Stomach (tissue), 9 donors: ENCODE results near the gene POT1. TPM values are rescaled to one million over a fixed set of nuclear protein-coding genes. Genes with fewer than 3 reads are reported as not detected.

Source experiments
- DNase-seq, 2 donors: peaks; one replicate each; pipeline versions ENCODE4 v3.0.0 to v3.0.0-alpha.2; 2013 to 2019
- H3K27ac ChIP-seq, 5 donors: fragments of 200-600 bp in 4 of 5; sonication (generic) in 4 of 5; one replicate each; pipeline ENCODE4 v1.5.1; 2013 to 2019; ENCODE audit warnings: mild to moderate bottlenecking in 1 of 5, moderate library complexity in 1 of 5
- H3K27me3 ChIP-seq, 3 donors: fragments of 200-600 bp; sonication (generic); one replicate each; pipeline ENCODE4 v1.5.1; 2017 to 2019; ENCODE audit warnings: mixed run types in 1 of 3
- H3K36me3 ChIP-seq, 4 donors: fragments of 200-600 bp; sonication (generic); 1 replicate in 3 of 4; 2 replicates in 1 of 4; pipeline ENCODE4 v1.5.1; 2016 to 2019
- H3K4me1 ChIP-seq, 4 donors: fragments of 200-600 bp; sonication (generic); one replicate each; pipeline ENCODE4 v1.5.1; 2016 to 2019
- H3K4me3 ChIP-seq, 4 donors: fragments of 200-600 bp; sonication (generic) in 3 of 4; one replicate each; pipeline ENCODE4 v1.5.1; 2016 to 2019; ENCODE audit warnings: mild to moderate bottlenecking in 1 of 4
- H3K9me3 ChIP-seq, 4 donors: fragments of 200-600 bp; sonication (generic); one replicate each; pipeline ENCODE4 v1.5.1; 2016 to 2019
- CTCF ChIP-seq, 7 experiments: fragments of 450-650 bp in 4 of 7; fragments of 200-600 bp in 3 of 7; sonication (generic) in 3 of 7; IDR thresholded peaks; one replicate each; pipeline ENCODE4 v1.5.1; 2016 to 2019; ENCODE audit warnings: antibody characterized with exemption in 7 of 7, control low read depth in 2 of 7, mild to moderate bottlenecking in 1 of 7
- EP300 ChIP-seq: sonication (generic); formaldehyde crosslinking; IDR thresholded peaks from one replicate; pipeline ENCODE4 v1.6.1; 2017; ENCODE audit warnings: antibody characterized with exemption
- POLR2A ChIP-seq, 4 donors: fragments of 450-650 bp; IDR thresholded peaks; one replicate each; pipeline ENCODE4 v1.6.1; 2016; ENCODE audit warnings: antibody characterized with exemption in 4 of 4, control low read depth in 2 of 4, mild to moderate bottlenecking in 1 of 4, moderate library complexity in 1 of 4
- POLR2AphosphoS5 ChIP-seq, 3 donors: sonication (generic); formaldehyde crosslinking; IDR thresholded peaks; one replicate each; pipeline ENCODE4 v1.6.1; 2016; ENCODE audit warnings: antibody characterized with exemption in 3 of 3
- WGBS, 5 donors: extraction: QIAGEN DNeasy Blood & Tissue Kit in 3 of 5; methylation state at CpG; one replicate each; pipeline versions ENCODE4 v1.1.5 to v1.1.7; 2013 to 2018; 5-methylcytosine and 5-hydroxymethylcytosine counted together
- intact Hi-C: fragments of 100-400 bp; cut with DNase I; formaldehyde crosslinking; loops from one replicate; pipeline ENCODE4 v1.15.1; 2023; ENCODE audit warnings: low total_unique reads
- polyA plus RNA-seq, 3 donors: library from polyadenylated mRNA; stranded (reverse); fragments of 200-250 nt; gene quantifications; one replicate each; pipeline ENCODE4 v1.2.3, GENCODE V29; 2013
- total RNA-seq, 5 donors: library from RNA; depleted of rRNA; stranded (reverse); fragments of >200 nt; gene quantifications; one replicate each; pipeline versions ENCODE4 v1.1.0 to v1.2.3, GENCODE V29; 2014 to 2016
- donor health status: healthy with polysubstance abuse.
- donor health status: Bipolar disorder and iron deficiency.
- donor health status: healthy.

Gene POT1
- total and polyA plus RNA-seq, 8 donors, result 4.3 to 47.5 (median 8.9) TPM

DNA sequence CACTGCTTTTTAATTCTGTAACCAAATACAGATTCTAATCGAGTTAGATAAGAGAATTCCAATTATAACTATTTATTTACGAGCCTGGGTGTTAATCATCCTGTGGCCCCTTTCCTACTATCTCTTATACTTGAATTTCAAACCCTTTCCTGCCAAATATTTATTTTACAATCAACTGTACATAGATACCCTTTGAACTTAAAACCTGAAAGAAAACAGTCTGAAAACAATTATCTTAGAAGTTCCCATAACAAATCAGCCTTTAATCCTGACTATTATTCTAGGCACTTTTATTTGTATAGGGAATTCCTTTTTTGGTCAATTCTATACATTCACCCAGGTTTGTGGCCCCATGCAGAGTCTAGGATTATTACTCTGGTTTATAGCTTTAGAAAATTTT lies 153.5 kb downstream of the POT1 start:
- intact Hi-C loops, result no loop called here
- Histone ChIP-seq H3K36me3 (no peaks in the 10 kb centered on the region), H3K9me3 (no peaks in the 10 kb centered on the region), H3K4me1 (no peaks in the 10 kb centered on the region), H3K4me3 (no peak overlapping the region), H3K27ac (no peak overlapping the region), H3K27me3 (no peaks in the 10 kb centered on the region)
- WGBS, 5 donors, result 18 to 44% (median 25%) methylated on average over 2 of the region's 2 CpGs
- no peak for DNase-seq
- TF ChIP-seq POLR2A (IDR thresholded peaks at IDR 0.05) (no peak), POLR2AphosphoS5 (IDR thresholded peaks at IDR 0.05) (no peak), EP300 (no peak), CTCF (IDR thresholded peaks at IDR 0.05) (no peak)

DNA sequence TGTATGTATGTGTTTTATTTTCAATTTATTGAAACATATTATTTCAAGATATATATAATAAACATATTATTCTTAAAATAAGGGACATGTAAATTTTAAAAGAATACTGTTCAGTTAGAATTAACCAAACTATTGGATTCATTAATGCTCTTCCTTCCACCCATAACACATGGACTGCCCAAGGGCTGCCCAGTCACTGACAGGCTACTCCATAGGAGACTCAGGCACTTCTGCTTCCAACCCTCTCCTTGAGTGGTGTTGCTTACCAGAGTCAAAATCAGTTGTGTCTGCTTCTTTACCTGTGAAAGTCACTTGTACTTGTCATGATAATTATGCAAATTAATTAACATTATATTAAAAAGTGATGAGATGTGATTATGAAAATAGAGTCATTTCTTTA lies 154.2 kb downstream of the POT1 start:
- TF ChIP-seq CTCF (IDR thresholded peaks at IDR 0.05) (no peak), POLR2A (IDR thresholded peaks at IDR 0.05) (no peak), POLR2AphosphoS5 (IDR thresholded peaks at IDR 0.05) (no peak), EP300 (no peak)
- H3K4me1 ChIP-seq, result no peaks in the 10 kb centered on the region
- intact Hi-C loops, result no loop called here
- no peaks in the 10 kb centered on the region for H3K36me3 ChIP-seq
- DNase-seq, result no peak
- H3K9me3 ChIP-seq, result no peaks in the 10 kb centered on the region
- no peak overlapping the region for H3K27ac ChIP-seq
- no peaks in the 10 kb centered on the region for H3K27me3 ChIP-seq
- H3K4me3 ChIP-seq, result no peak overlapping the region

GRCh38 chr7:124773938-124774337 lies 155.7 kb downstream of the POT1 start:
- WGBS, 5 donors, result 78 to 91% (median 90%) methylated on average over 4 of the region's 4 CpGs
- no peaks in the 10 kb centered on the region for H3K9me3 ChIP-seq
- TF ChIP-seq EP300 (no peak), POLR2A (IDR thresholded peaks at IDR 0.05) (no peak), CTCF (IDR thresholded peaks at IDR 0.05) (no peak), POLR2AphosphoS5 (IDR thresholded peaks at IDR 0.05) (no peak)
- H3K36me3 ChIP-seq, result no peaks in the 10 kb centered on the region
- intact Hi-C loops, result no loop called here
- DNase-seq, result no peak
- no peaks in the 10 kb centered on the region for H3K4me1 ChIP-seq
- no peak overlapping the region for H3K4me3 ChIP-seq
- H3K27me3 ChIP-seq, result no peaks in the 10 kb centered on the region
- no peak overlapping the region for H3K27ac ChIP-seq

- intact Hi-C loops, result no loop called here
Observed at GRCh38 chr7:124773339-124773738, 156.3 kb downstream of the POT1 start.

More at GRCh38 chr7:124773339-124773738, 156.3 kb downstream of the POT1 start:
- H3K4me1 ChIP-seq, result no peaks in the 10 kb centered on the region
- no peaks in the 10 kb centered on the region for H3K27me3 ChIP-seq
- 57 to 76% (median 73%) methylated on average over 3 of the region's 3 CpGs for WGBS, 5 donors
- TF ChIP-seq POLR2AphosphoS5 (IDR thresholded peaks at IDR 0.05), result no peak
- TF ChIP-seq EP300, result no peak
- no peak for TF ChIP-seq CTCF (IDR thresholded peaks at IDR 0.05)
- TF ChIP-seq POLR2A (IDR thresholded peaks at IDR 0.05), result no peak
- H3K9me3 ChIP-seq, result no peaks in the 10 kb centered on the region
- no peak overlapping the region for H3K4me3 ChIP-seq
- DNase-seq, result no peak
- H3K27ac ChIP-seq, result no peak overlapping the region
- H3K36me3 ChIP-seq, result no peaks in the 10 kb centered on the region

Other genes starting within 250 kb of the POT1 start
- 1 to 10 TPM in 2 of 5 donors, under 1 TPM in 1, not detected in 2; under 0.01 to 9.2 (median 3.6) TPM for gene GPR37, start 164.0 kb downstream of the POT1 start, total RNA-seq
- gene GPR37, start 164.0 kb downstream of the POT1 start, polyA plus RNA-seq, result under 1 TPM; 0.15 to 0.73 (median 0.31) TPM